IPS DF 4.7 (cell line): ENCODE measurements around the gene ANKRD27.
"Not testable (repeated sequence)": the region's sequence is repeated elsewhere in the genome, so short reads cannot be mapped to it uniquely, and the experiment has no call there.

ENCODE experiments used
- DNase-seq: peaks from one replicate; pipeline ENCODE4 v3.0.0-alpha.2; 2013; ENCODE audit warnings: low spot score; ENCODE audit errors: extremely low read depth

The ANKRD27 gene

DNA sequence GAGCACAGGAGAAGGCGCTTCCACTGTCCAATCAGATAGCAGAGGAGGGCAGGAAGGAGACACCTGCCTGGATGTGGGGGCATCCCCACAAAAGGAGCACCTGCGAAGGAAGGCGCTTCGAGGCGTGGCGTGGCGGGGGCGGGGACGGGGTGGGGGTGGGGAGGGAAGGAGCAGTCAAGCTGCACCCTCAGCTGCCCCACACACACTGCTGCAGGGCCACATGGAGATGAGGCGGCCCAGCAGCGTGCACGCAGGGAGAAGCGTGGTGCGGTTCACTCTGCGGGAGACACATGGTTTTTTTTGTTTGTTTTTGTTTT, 21.4 kb downstream of the ANKRD27 start:
- no peak for DNase-seq

DNA sequence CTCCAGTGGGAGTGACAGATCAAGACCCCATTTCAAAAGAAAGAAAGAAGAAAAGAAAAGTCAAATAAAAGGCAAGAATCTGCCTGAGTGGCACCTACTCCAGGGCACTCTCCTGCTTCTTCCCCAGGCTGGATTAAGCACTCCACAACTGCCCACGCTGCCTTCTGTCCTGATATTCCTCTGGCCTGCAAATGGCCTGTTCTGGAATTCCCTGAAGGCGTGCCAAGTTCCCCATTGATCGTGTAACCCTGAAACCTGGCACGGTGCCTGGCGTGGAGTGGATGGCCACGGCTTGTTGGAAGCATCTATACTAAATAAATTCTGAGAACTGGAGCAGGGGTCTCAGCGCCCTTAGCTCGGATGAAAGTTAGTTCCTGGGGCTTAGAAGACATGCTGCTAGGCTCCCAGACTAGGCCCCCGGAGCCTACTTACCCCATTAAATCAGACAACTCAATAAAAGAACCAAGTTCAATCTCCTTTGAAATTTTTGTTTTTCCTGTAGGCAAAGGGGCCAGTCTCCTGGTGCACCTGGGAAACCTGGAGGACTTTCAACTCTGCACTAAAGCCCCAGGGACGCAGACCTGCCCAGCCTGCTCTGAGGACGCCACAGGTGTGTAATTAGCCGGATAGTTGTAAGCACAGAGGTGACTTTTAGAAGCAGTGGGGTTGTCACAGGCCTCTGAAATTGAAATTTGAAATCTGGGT, 21.9 kb downstream of the ANKRD27 start:
- no peak for DNase-seq

DNA sequence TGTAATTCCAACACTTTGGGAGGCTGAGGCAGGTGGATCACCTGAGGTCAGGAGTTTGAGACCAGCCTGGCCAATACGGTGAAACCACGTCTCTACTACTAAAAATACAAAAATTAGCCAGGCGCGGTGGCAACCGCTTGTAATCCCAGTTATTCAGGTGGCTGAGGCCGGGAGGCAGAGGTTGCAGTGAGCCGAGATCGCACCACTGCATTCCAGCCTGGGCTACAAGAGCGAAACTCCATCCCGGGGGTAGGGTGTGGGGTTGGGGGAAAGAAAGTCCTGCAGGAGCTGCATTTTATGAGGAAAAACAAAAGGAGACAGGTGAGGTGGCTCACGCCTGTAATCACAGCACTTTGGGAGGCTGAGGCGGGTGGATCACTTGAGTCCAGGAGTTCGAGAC, 22.6 kb downstream of the ANKRD27 start:
- DNase-seq = not testable (repeated sequence)

DNA sequence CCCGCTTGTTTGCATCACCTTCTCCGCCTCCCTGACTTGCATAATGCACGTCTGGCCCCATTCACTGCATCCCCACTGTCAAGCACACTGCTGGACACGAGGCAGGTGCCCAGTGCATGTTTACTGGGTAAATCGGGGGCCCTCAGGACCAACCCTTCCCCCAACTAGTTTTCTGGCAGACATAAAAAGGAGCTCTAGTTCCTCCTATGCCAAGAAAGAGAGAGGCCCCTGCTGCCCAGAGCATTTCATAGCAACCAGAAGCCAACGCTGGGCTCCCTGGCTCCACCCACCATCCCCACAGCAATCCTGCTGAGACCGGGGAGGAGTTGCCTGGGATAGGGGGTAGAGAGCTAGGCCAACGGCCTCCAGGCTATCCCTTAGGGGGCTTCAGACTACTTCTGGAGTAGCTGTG, 23.2 kb downstream of the ANKRD27 start:
- DNase-seq = no peak

DNA sequence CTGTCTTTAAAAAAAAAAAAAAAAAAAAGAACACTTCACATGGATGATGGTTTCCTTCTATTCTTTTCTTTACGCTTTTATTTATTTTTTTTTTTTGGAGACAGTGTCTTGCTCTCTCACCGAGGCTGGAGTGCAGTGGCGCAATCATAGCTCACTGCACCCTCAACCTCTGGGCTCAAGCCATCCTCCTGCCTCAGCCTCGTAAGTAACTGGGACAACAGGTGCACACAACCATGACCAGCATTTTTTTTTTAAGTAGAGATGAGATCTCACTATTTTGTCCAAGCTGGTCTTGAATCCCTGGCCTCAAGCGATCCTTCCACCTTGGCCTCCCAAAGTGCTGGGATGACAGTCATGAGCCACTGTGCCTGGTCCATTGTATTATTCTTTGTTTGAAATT, 24.3 kb downstream of the ANKRD27 start:
- no peak for DNase-seq

DNA sequence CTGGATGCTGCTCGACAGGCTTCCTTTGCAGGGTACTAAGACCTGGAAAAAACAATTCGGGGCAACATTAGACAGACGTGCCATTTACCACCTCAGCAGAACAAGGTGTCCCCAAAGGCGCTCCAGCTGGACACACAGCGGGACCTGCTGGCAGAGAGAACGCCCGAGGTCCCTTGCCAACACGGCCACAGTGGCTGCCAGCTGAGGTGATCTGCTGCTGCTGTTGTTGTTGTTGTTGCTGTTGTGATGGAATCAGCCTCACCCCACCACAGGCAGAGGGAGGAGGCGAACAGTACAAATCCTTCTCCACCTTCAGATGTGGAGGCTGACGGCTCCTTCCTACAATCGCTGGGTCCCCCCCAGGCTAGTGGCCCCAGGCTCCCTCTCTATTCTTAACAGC, 25.2 kb downstream of the ANKRD27 start:
- no peak for DNase-seq

DNA sequence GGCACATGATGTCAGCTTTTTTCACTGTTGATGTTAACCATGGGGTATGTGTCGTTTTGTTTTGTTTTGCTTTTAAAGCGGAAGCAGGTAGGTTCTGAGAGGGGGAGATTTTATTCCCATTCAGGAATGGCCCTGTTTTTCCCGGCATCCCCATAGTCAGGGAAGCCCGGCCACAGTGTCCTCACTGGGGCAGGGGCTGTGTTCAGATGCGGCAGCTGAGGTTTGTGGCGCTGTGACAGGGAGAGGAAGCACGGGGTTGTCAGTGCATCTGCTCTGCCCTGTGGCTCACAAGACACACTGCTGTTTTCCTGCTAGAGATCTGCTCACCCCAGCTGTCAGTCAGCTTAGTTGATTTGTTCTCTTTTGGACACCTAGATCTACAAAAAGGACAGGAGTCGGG, 27.6 kb downstream of the ANKRD27 start:
- DNase-seq = no peak

DNA sequence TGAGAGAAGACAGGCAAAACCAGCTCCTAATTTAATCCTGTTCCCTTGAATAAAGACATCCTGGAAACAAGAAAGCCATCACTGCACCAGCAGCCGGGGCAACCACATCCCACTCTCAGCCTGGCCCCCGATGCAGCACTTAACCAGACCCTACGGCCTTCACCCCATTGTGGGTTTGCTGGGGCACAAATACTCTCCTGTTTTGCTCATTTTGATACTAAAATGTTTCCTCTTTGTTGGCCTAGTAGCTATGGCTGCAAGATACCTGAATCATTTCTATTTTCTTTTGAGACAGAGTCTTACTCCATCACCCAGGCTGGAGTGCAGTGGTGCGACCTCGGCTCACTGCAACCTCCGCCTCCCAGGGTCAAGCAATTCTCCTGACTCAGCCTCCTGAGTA, 28.4 kb downstream of the ANKRD27 start:
- no peak for DNase-seq

DNA sequence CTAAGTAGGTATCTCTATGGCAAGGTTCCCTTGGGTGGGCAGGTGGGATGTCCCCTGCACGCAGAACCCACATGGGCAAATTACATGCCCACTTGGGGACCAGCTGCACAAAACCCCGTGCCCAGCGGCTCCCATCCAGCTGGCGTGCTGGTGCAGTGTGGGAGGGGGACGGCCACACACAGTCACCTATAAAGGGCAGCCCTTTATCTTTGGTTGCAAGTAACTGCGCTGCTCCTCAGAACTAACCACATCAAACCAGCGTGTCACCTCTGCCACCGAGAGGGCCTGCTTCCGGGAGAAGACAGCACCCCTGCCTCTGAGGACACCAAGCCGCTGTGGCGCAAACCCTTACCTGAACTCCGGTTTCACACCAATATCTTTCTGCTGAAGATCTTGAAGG, 32.2 kb downstream of the ANKRD27 start:
- no peak for DNase-seq

DNA sequence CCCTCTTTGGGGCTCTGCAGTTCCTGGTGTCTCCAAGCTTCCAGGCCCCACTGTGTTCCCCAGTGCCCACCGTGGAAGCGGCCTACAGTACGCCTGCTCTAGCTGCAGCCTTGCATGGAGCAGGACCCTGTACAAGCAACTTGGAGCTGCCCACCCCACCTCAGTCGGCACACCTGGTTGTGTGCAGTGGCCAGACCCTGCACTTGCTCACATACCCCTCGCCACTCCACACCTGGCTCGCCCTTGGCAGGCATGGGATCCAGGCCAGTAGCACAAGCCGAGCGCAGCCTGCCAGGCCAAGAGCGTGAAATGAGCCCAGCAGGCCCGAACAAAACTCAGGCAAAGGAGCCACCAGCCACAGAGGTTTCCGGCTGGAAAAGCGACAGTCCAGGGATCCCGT, 36.4 kb downstream of the ANKRD27 start:
- DNase-seq = no peak

DNA sequence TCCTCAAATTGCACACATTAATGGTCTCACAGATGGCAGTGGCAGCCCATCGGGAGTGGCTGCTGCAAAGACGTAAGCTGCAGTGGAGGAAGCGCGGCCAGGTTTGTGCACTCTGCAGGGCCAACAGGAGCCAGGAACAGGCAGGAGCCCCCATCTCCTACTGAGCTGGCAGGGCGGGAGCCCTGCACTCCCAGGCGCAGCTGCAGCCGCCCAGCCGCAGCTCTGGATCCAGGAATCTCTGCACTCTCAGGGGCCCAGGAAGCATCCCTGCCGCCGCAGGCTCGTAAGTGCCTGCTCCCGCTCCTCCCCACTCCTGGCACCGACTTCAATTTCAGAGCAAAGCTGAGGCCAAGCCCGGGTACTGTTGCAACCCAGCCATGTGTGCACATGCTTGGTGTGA, 37.5 kb downstream of the ANKRD27 start:
- DNase-seq = no peak

DNA sequence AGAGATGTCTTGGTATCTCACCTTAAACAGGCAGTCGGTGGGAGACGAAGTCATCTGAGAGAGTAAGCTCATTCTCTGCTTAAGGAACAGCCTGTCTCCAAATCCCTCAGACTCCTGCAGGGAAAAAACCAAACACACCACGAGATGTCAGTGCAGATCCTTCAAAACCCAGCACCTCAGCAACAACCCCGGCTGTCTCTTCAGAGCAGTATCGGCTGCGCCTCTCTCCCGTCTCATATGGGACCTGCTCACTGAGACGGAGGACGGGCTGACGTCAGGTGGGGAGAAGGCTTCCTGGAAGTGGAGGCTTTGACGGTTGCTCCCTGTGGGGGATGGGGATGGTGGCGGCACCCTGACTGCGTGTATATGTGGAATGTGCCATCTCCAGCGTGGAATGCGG, 43.6 kb downstream of the ANKRD27 start:
- DNase-seq = no peak

DNA sequence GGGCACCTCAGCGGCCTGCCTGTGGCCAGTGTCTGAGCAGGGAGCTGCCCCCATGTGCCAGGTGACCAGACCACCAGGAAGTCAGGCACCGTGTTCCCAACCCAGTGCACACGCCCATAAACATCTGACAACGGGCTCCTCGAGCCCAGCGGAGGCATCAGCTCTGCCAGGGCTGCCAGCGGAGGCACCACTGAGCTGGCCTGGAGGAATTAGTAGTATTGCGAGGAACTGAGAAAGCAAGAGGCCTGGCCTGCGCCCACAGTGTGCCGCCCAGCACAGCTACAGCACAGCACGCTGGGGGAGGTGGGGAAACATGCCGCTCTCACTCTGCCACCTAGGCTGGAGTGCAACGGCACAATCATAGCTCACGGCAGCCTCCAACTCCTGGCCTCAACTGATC, 44.6 kb downstream of the ANKRD27 start:
- no peak for DNase-seq

DNA sequence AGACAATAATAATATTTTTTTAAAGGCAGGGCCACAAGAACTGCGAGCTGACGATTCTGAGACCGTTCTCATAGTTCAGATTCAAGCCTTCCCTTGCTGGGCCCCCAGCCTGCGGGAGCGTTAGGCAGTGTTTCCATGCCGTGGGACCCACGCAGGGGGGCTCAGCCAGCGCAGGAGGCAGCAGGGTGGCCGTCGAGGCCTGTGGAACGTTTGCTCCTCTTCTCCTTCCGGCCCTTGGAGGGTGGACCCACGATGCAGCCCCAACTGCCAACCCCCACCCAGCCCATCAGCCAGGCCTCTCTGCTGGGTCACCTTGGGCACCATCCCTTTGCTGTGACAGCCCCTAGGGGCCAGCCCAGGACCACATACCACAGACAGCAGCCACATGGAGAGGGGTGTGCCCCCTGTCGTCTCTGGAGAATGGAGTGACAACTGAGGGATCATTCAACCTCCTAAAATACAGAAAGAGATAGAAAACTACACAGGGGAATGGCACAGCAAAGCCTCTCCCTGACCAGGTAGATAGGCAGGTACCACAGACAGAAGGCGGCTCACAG, 47.2 kb downstream of the ANKRD27 start:
- DNase-seq = no peak

DNA sequence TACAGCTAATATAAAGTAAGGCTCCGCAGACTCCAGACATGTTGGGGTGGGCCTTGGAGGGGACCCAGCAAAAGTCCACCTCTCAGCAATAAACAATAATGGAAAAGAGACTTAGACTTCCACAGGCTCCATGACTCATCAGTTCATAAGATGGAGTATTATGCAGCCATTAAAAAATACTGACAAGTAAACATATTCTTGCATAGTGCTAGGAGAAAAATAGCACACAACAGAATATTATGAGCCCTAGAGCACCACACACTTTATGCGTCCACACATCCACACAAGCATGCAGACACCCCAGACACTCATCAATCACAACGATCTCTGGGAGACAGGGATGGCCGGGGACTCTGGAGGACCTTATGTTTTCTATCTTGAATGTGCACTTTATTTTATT, 48.0 kb downstream of the ANKRD27 start:
- DNase-seq = no peak

DNA sequence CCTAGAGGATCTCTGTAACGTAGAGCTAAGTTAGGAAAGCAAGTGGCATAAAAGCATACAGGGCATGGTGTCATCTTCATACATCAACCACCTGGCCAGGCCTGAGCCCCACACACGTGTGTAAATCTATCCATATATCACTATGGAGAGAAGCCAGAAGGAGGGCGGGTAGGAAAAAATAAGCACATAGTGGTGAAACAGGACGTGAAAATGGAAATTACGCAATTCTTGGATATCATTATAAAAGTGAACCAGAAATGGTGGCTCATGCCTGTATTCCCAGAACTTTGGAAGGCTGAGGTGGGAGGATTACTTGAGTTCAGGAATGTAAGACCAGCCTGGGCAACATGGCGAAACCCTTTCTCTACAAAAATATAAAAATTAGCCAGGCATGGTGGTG, 50.6 kb downstream of the ANKRD27 start:
- DNase-seq = no peak

DNA sequence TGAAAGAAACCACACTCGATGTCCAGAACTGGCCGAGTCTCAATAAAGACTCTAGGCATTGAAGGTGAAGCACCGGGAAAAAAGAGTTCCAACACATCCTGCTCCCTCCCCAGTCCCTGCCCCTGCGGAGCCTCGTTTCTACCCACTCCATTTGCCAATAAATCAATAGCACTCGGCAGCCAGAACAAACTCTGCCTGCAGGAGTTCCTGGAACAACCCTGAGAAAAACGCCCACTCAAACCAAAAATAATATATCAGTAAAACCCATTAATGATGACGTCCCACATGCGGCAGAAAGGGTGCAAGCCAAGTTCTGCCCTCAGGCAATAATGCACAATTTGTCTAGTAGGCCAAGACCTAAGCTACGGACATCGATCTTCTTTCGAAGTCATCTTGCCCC, 53.0 kb downstream of the ANKRD27 start:
- DNase-seq = no peak

DNA sequence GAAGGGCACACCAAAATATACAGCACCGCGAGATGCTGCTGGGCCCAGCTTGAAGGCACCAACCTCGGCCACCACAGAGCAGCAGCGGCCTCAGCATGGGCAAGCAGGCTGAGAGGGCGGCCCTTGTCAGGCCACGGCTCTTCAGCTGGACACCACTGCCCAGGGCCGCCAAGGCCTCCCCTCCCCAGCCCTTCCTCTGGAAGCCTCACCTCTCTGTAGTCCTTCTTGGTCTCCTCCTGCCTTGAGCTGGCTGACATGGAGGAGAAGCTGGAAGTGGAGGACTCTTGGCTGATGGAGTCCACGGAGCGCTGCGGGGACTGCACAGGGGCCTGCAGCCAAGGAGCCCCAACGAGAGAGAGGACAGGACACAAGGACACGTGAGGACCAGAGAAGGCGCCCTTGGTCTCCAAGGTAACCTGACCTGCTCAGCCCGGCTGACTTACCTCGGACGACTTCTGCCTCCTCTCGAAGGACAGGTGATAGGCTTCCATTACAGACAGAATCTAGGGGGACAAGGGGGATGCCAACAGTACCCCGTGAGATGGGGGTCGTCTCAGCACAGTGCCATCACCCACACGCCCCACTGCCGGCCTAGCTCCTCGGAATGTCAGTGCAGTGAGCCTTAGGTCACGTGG, 55.8 kb downstream of the ANKRD27 start:
- no peak for DNase-seq

DNA sequence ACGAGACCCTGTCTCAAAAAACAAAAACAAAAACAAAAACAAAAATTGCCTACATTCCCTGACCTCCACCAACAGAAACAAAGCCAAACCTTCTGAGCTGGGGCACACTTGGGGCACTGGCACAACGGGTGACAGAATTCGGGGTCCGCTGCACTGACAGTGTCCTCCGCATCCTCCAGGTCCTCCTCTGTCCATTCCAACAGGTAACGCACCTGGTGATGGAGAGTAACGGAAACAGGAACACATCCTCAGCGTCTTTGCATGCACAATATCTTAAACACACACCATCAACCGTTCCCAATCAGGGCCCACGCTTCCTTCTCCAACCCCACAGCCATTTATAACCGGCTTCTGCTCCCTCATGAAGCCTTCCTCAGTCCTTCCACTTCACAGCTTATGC, 59.4 kb downstream of the ANKRD27 start:
- DNase-seq = no peak

DNA sequence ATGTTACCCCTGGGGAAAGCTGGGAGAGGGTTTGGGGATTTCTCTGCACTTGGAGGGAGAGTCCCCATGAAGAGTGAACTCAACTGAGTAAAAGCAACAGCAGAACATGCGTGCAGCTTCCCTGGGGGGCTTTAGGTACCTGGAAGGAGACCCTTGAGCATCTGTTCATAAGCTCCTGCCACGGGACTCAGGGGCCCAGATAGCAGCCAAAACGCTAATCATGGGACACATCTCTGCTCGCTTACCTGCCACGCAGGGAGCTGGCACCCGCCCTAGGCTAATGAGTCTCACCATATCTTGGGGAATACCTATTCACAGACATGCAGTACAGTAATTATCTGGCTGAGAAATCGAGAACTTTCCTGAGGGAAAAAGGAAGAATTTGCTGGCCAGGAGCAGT, 60.1 kb downstream of the ANKRD27 start:
- DNase-seq = no peak

DNA sequence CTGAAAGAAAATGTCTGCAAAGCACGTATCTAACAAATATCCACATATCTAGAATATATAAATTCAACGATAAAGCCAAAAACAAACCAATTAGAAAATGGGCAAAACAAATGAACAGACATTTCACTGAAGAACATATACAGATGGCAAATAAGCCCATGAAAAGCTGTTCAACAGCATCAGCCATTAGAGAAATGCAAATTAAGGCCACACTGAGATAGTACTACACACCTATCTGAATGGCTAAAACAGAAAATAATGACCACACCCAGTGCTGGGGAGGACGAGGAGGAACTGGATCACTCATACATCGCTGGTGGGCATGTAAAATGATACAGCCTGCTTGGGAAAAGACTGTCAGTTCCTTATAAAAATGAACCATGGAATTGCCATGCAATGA, 62.0 kb downstream of the ANKRD27 start:
- no peak for DNase-seq

DNA sequence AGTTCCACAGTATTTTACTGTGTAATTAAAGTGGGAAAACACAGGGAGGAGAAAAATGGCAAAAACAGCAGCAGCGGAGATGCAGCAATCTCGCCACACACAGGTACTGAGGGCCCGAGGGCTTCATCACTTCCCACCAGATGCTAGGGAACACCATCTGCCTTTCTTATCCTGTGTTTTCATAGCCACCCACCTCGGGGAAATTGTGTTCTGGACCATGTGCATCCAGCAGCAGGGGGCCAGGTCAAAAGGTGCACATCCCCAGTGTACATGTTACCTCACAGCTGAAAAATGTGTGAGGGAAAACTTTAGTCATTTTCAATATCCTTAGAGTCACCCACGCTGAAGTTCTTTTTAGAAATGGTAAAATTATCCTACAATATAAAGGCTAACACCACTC, 63.8 kb downstream of the ANKRD27 start:
- DNase-seq = no peak

DNA sequence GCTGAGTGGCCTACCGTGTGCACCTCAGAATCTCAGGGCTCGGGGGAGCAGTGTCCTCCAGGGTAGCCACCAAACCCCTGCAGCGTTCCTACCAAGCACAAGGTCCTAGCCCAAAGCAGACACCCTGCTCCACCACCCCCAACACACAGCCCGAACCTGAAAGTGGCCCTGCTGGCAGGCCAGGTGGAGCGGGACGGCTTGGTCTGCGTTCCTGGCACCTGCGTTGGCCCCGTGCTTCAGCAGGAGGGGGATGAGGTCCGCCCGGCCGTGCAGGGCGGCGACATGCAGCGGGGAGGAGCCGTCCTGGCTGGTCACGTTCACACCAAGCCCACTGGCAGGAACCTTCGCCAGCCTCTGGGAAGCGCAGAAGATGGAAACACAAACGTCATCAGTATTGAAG, 67.5 kb downstream of the ANKRD27 start:
- no peak for DNase-seq
